Hematopoietic multipotent progenitor cell (in vitro differentiated cells): Measurements from ENCODE around the gene SOX12. TPM values are rescaled to one million over a fixed set of nuclear protein-coding genes. Genes with fewer than 3 reads are reported as not detected.

ENCODE experiments used
- DNase-seq, 3 donors: peaks; one replicate each; pipeline ENCODE4 v3.0.0-alpha.2; 2011 to 2015; ENCODE audit warnings: low read depth in 2 of 3, low spot score in 2 of 3
- total RNA-seq: library from RNA; depleted of rRNA; stranded (reverse); fragments of >200 nt; gene quantifications from one replicate; pipeline ENCODE4 v1.2.3, GENCODE V29; 2012

SOX12 gene
- total RNA-seq, result 12.4 TPM

DNA sequence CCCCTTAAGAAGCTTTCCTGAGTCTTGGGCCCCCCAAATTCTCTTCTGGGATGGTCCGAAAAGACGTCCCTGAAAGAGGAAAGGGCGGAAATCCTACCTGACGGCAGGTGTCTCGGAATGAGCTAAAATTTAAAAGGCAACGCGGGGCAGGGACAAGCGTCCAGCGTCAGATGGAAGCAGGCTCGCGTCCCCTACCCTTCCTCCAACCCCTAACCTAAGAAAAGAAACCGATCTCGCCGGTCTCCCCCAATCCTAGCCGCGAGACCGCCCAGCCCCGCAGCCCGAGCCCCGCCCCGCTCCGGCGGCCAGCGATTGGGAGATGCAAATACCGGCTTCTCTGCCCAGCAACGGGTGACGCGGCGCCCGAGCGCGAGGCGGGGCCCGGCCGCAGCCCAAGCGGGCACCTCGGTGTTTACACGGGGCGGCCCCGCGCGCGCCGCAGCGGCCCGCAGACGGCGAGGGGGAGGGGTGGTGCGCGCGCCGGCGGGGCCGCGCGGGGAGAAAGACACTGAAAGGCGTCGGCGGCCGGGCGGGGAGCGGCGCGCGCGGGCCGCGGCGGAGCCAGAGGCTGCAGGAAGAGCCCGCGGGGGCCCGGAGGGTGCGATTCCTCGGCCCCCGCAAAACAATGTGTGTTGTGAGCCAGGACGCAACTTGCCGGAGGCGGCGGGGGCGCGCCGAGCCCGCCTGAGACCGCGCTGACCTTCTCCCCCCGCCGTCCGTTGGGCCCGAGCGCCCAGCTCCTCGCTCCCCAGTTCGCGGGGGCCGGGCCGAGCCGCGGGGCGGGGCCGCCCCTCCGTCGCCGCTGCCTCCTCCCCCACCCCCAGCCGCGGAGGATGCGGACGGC is at the start of gene SOX12:
Gene SOX12 (plus strand): TSS at position 508 of the 844 bp plus-strand sequence. CDS start 373 bp downstream, outside the sequence.
- DNase-seq, result peak; percentile 84 to 95 (median 94)

DNA sequence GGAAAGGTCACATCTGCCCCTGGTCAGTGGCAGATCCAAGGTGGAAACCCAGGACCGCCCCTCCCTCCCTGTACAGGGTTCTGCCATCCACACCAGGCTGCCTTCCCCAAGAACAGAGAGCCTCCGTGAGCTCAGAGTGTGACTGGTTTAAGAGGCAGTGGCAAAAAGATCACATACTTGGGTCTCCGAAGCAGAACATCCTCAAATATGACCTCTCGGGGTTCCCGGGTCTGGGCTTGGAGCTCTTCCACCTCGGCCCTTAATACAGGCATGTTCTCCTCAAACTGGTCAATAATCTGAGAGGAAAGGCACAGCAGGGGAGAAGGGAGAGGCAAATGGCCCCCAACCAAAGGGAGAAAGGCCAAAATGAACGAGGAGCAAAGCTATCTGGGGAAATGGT is 49.6 kb upstream of the SOX12 start:
- DNase-seq, result no peak

DNA sequence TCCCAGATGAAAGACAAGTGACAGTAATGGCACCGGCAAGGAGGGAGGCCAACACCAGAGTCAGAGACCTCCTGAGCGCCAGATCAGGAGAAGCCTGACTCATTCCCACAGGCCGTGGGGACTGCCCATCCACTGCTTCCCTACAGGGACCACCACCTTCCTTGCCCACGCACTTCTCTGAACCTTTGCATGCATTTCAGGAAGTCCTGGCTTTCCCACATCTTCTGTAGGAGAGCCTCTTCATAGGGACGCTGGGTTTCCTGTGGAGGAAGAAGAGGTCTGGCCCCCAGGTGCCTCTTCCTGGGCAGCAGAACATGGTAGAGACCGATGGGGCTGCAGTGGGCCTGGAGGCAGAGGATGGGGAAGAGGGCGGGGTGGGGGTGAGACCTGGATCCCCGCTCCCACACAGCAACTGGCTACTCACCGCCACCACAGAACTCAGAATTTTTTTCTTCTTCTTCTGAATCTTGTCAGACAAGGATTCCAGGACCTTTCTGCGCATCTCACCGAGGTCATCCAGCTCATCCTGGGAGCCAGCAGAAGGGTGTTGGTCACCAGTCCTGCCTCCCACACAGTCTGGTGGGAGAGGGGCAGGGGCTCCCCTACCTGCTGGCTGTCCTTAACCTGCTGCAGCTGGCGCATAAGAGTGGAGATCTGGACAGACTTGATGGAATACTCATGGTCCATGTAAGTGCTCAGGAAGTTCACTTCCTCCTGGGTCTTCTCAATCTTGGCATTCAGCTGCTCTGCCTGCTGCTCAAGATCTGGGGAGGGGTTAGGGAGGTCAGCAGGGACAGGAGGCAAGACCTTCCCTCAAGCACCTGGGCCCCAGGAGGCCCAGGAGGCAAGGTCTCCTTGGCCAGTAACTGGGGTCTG is 48.5 kb upstream of the SOX12 start:
- DNase-seq, result no peak

DNA sequence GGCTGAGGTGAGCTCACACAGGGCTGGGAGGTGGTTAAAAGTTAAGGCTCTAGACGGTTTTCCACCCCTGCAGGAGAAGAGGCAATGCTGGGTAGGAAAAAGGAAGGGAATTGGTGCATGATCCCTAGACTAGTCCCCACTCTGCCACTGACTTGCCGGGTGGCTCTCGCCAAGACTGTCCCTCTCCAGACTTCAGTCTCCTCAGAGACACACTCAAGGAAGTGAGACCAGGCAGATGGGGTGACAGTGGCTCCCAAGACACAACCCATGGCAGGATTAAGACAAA is 47.9 kb upstream of the SOX12 start:
- no peak for DNase-seq

DNA sequence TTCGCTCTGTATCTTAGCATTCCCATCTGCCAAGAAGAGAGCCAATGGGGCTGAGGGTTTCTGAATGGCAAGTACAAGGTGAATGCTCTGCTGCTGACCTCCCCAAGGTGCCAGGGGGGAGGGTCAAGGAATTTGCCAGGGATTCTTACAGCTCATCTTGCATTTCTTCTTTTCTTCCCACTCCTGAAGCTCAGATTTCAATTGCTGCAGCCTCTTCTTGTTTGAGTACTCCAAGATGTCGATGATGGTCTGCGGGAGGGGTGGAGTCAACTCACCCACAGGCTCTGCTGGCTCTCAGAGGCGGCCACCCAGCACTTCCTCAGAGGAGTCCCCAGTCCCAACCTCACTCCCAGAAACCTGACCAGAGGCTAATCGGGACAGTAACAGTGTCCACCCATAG is 47.2 kb upstream of the SOX12 start:
- DNase-seq, result no peak

DNA sequence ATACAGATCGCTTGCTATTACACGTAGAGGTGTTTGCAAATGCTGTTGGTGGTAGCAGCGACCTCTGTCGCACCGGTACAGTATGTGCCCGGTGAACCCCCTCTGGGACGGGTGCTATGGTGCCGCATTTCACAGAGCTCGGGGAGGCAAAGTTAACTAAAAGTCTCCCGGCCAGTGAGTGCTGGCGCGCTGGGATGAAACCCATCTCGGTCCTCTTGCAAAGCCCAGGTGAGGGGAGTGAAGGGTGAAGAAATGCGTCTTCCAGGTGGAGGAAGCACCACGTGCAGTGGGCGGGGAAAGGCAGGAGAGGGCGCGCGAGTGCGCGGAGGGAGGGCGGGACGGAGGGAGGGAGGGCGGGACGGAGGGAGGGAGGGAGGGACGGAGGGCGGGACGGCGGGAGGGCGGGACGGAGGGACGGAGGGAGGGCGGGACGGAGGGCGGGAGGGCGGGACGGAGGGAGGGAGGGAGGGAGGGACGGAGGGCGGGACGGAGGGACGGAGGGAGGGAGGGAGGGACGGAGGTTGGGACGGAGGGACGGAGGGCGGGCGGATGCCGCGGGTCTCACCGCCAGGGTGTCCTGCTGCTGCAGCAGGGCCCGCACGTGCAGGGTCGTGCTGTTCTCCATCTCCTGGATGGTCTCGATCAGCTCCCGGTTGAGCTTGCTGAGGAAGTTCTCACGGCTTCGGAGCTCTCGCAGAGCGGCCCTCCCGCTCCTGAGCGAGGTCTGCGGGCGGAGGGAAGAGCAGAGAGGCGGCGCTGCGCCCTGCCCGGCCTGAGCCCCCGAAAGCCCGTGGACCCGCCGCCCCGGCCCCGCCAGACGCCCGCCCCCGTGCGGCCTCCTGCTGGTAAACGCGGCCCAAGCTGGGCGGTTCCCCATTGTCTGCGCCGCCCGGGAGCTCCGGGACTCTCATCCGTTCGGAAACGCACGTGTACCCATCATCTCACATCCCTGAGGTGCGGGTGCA is 46.5 kb upstream of the SOX12 start:
- DNase-seq, result no peak

DNA sequence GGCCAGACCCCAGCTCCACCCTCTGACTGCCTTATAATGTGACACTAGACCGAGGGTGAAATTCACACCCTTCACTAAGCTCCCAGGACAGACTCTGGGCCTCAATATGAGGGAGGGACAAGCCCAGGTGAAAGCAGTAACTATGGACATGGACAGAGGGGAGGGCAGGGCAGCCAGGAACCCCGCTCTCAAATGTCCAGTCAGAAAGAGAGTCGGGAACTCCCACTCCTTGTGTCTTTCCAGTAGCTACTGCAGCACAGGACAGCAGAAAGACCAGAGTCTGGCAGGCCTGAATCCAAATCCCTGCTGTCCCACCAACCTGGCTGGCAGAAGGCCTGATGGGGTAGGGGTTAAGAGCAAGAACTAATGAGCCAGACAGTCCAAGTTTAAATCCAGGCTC is 41.2 kb upstream of the SOX12 start:
- DNase-seq, result no peak

GRCh38 chr20:286508-286907 is 38.8 kb upstream of the SOX12 start:
- DNase-seq, result no peak

- DNase-seq, result no peak
Measured at GRCh38 chr20:288956-289692, 36.2 kb upstream of the SOX12 start.

DNA sequence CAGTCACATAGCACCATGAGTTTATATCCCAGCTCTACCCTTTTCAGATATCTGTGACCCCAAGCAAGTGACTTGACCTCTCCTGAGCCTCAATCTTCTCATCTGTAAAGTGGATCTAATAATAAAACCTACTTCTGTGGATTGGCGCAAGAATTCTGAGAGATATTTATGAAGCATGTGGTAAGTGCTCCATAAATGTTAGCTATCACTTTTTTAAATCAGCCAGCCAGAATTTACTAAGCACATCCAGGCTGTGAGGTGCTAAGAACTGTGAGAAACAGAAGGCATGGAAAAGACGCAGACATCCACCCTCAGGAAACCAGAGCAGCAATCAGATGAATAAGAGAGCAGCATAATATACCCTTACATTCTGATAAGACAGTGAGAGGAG is 35.7 kb upstream of the SOX12 start:
- no peak for DNase-seq

DNA sequence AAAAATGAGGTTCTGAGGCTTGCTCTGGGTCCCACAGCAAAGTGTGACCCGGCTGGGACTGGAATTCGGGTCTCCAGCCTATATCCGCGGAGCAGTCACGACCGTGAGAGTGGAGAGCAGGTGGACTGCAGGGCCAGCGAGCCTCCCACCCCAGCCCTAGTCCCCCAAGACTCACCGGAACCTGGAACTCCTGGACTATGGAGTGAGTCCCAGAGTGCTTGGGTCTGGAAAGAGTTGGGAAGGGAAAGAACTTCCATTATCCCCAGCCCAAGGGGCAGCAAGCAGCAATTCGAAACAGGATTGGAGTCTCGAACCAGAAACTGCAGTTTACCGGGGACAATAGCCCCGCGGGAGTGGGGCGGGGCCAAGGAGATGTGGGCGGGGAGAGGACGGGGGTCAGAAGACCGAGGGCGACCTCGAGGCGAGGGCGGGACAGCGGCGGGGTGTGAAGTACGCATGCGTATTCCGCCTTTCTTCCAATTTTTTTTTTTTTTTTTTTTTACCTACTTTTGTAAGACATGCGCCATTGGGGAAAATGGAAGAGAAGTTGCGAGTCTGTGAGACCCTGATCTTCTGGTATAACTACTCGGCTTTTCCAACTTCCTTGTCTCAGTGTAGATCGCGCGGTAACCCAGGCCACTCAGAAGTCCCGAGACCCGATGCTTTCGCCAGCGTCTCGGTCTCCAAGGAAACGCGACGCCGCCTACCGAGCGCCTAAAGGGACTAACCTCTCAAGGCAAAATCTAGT is 35.1 kb upstream of the SOX12 start, which contains the start of gene C20orf96:
Gene C20orf96 (minus strand): TSS at position 667 of the 748 bp plus-strand sequence. CDS start 140 bp downstream, at position 527.
- peak; percentile 67 to 97 (median 92) for DNase-seq

- no peak for DNase-seq
Measured at GRCh38 chr20:294602-295001, 30.8 kb upstream of the SOX12 start.

- DNase-seq, result no peak
Measured at GRCh38 chr20:295804-296203, 29.5 kb upstream of the SOX12 start.

DNA sequence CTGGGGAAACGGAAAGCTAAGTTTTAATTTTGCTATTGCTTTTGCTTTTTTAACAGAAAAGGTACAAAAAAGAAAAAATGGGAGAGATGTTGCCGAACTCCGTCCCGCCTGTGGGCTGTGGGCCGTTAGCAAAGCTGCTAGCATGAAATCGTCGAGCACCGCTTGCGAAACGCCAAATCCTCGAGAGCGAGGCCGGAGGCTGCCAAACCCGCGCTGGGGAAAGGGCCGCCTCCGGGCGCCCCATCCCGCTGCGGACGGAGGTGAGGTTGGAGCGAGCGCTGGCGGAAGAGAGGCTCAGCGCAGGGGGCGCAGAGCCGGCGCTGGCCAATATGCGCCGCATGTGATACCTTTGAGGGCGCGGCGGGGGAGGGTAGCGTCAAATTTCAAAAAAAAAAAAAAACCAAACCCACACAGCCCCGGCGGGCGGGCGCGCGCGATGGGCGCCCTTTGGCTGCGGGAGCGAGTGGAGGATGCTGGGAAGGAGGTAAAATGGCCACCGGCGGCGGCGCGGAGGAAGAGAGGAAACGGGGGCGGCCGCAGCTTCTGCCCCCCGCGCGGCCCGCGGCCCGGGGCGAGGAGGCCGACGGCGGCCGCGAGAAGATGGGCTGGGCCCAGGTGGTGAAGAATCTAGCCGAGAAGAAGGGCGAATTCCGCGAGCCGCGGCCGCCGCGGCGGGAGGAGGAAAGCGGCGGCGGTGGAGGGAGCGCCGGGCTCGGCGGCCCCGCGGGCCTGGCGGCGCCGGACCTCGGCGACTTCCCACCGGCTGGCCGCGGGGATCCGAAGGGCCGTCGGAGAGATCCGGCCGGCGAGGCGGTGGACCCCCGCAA is 28.0 kb upstream of the SOX12 start, which contains the start of gene ZCCHC3:
Gene ZCCHC3 (plus strand): TSS at position 473 of the 827 bp plus-strand sequence. CDS start 17 bp downstream, at position 490.
- DNase-seq, result peak; percentile 77 to 96 (median 94)

DNA sequence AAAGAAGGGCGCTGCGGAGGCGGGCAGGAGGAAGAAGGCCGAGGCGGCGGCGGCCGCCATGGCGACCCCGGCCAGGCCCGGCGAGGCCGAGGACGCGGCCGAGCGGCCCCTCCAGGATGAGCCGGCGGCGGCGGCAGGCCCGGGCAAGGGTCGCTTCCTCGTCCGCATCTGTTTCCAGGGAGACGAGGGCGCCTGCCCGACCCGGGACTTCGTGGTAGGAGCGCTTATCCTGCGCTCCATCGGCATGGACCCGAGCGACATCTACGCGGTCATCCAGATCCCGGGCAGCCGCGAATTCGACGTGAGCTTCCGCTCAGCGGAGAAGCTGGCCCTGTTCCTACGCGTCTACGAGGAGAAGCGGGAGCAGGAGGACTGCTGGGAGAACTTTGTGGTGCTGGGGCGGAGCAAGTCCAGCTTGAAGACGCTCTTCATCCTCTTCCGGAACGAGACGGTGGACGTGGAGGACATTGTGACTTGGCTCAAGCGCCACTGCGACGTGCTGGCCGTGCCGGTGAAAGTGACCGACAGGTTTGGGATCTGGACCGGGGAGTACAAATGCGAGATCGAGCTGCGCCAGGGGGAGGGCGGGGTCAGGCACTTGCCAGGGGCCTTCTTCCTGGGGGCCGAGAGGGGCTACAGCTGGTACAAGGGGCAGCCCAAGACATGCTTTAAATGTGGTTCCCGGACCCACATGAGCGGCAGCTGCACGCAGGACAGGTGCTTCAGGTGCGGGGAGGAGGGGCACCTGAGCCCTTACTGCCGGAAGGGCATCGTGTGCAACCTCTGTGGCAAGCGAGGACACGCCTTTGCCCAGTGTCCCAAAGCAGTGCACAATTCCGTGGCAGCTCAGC is 27.2 kb upstream of the SOX12 start:
- DNase-seq, result peak; percentile 8 to 36 (median 19)

DNA sequence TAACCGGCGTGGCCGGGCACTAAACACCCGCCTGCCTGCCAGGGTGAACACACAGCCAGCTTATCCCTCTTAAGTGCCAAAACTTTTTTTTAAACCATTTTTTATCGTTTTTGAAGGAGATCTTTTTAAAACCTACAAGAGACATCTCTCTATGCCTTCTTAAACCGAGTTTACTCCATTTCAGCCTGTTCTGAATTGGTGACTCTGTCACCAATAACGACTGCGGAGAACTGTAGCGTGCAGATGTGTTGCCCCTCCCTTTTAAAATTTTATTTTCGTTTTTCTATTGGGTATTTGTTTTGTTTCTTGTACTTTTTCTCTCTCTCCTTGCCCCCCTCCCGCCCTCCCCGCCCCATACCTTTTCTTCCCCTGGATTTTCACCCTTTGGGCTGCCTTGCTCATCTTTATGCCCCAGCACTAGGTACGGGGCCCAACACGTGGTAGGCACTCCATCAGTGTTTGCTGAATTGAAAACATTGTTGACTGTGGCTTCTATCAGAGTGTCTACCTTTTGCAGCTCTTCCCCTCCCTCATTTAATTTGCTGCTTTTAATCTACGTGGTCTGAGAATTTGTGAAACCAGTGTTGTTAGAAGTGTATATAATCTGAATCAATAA is 26.5 kb upstream of the SOX12 start:
- no peak for DNase-seq
